Placental epithelial cell (primary cell): Measurements from ENCODE around the gene LPIN2. TPM values are rescaled to one million over a fixed set of nuclear protein-coding genes. Genes with fewer than 3 reads are reported as not detected.

Source experiments
- small RNA-seq: library from RNA; depleted of rRNA; stranded (forward); fragments of <200 nt; gene quantifications from one replicate; pipeline ENCODE3, GENCODE V24; 2012
- total RNA-seq: library from RNA; depleted of rRNA; stranded (reverse); fragments of >200 nt; gene quantifications from 2 replicates; pipeline ENCODE4 v1.2.3, GENCODE V29; 2012

Gene LPIN2
- 18.1 and 20.3 TPM in 2 replicates for total RNA-seq

GRCh38 chr18:3013024-3013804 is at the start of gene LPIN2:
LPIN2 (minus strand) TSS chr18:3013144; CDS start chr18:2960840, 52,304 bp downstream.

Small RNA genes lying within 50 kb of the gene (small RNA-seq; reads per million reads assigned to genes)
- 0.83 reads per million, percentile 49 among the genes with 10 or more reads in this experiment for gene RF00156

Other genes with a start within 250 kb of the LPIN2 start
- 141 and 184 TPM in 2 replicates for gene EMILIN2, start 166.1 kb downstream of the LPIN2 start, total RNA-seq
- gene MYOM1, start 206.8 kb upstream of the LPIN2 start, total RNA-seq, result 0.98 and 1.6 TPM in 2 replicates
- 280 and 290 TPM in 2 replicates for gene MYL12A, start 234.7 kb upstream of the LPIN2 start, total RNA-seq
- gene MYL12B, start 249.0 kb upstream of the LPIN2 start, total RNA-seq, result 238 and 345 TPM in 2 replicates